AG10803 (cell line): Measurements from ENCODE around the gene CALCA.

Source experiments
- DNase-seq: peaks from one replicate; pipeline ENCODE4 v3.0.0; 2010; ENCODE audit warnings: low read depth
- H3K4me3 ChIP-seq: 2 replicates; pipeline ENCODE4 v1.5.1; 2011; ENCODE audit warnings: mild to moderate bottlenecking, low read length, control low read depth
- TF ChIP-seq, protein P1 (sequence below): conservative IDR thresholded peaks from 2 replicates; pipeline ENCODE4 v1.5.1; 2011; ENCODE audit warnings: mild to moderate bottlenecking, low read length, control low read depth, inconsistent platforms

The CALCA gene

DNA sequence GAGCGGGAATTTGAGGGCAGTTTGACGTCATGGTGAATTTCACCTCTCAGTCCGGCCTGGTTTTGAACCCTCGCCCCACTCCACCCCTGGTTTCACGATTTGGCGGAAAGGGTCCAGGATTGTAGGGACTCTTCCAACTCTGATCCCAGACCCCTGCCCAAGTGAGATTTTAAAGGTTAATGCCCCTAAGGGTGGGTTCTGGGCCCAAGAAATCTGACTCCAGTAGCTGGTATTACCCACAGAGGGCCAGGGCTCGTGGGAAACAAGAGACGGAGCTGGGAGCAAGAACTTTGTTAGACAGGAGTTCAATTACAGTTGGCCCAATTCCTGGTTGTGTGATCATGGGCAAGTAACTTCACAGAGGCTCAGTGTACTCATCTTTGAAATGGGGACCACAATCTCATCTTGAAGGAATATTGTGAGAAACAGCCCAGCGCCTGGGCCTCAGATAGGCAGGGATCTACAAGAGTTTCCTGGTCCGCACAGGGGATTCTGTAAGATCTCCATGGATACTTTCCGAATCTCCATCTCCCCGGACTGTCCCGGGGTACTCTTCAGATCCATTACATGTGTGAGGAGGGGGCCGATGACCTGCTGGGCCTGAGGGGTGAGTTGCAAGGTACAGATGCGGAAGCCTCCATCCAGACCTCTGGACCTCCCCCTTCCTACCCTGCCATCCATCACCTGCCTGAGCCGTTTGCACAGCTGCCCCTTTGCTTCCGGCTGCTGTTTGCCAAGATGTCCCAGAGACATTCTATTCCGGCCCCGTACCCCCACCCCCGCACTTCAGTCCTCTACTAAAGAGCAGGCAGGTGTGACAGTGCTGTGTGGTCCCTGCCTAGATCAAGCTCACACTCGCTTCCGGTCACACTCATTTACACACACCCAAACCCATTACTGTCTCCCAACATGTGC, 687 bp upstream of the CALCA start:
- no peak for DNase-seq
- TF ChIP-seq, protein P1, sequence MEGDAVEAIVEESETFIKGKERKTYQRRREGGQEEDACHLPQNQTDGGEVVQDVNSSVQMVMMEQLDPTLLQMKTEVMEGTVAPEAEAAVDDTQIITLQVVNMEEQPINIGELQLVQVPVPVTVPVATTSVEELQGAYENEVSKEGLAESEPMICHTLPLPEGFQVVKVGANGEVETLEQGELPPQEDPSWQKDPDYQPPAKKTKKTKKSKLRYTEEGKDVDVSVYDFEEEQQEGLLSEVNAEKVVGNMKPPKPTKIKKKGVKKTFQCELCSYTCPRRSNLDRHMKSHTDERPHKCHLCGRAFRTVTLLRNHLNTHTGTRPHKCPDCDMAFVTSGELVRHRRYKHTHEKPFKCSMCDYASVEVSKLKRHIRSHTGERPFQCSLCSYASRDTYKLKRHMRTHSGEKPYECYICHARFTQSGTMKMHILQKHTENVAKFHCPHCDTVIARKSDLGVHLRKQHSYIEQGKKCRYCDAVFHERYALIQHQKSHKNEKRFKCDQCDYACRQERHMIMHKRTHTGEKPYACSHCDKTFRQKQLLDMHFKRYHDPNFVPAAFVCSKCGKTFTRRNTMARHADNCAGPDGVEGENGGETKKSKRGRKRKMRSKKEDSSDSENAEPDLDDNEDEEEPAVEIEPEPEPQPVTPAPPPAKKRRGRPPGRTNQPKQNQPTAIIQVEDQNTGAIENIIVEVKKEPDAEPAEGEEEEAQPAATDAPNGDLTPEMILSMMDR: no peak
- no peak overlapping the region for H3K4me3 ChIP-seq

DNA sequence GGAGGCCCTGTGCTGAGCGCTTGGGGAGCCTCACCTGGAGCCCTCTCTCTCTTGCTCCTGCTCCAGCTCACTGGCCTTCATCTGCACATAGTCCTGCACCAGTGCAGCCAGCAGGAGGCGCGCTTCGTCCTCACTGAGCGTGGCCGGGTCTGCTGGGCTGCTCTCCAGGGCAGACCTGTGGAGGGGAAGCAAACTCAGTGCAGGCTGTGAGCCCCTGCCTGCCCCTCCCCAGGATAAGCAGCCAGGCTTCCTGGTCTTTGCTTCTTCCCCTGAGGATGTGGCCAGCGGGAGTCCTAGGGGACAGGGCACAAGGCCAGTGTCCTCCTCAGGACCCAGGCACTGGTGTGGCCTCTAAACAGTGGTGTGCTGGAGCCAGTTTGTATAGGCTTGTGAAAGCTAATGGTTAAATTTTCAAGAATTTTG, 2.2 kb downstream of the CALCA start:
- TF ChIP-seq, protein P1: peak; percentile 36
- no peak for DNase-seq
- H3K4me3 ChIP-seq: no peak overlapping the region

DNA sequence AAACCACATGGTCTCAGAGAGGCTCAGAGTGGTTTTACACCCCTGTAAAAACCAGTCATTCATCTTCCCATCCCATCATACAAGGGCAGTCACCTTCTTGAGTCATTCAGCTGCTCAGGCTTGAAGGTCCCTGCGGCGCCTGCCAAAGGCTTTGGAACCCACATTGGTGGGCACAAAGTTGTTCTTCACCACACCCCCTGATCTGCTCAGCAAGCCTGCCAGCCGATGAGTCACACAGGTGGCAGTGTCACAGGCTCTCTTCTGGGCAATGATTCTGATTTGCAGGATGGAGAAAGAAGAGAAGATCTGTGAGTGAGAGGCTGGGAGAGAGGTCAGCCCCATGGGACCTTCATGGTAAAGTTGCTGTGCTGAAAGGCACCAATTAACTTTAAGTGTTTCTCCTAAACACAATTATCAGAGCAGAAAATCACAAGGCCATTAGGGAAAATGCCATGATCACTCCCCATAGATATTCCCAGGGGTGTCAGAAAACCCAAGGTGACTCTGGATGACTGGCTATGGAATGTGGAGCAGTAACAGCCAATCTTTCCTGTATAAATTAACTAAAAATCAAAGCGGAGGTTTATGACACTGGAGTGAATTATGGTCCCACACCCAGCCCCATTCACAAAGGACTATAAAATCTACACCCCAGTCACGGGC, 4.4 kb downstream of the CALCA start:
- no peak overlapping the region for H3K4me3 ChIP-seq
- no peak for DNase-seq
- TF ChIP-seq, protein P1: no peak

DNA sequence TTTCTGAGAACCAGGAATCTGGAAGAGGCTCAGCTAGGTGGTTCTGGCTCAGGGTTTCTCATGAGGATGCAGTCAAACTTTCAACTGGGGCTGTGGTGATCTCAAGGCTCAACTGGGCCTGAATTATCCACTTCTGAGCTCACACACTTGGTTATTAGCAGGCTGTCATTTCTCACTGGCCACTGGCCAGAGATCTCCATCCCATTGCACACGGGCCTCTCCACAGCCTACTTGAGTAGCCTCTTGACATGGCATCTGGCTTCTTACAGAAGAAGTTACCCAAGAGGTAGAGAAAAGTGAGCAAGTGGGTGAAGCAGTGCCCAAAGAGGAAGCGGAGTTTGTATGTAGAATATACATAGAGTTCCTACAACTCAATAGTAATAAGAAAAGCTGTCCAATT, 16.0 kb downstream of the CALCA start:
- DNase-seq: no peak
- no peak overlapping the region for H3K4me3 ChIP-seq
- TF ChIP-seq, protein P1: no peak

DNA sequence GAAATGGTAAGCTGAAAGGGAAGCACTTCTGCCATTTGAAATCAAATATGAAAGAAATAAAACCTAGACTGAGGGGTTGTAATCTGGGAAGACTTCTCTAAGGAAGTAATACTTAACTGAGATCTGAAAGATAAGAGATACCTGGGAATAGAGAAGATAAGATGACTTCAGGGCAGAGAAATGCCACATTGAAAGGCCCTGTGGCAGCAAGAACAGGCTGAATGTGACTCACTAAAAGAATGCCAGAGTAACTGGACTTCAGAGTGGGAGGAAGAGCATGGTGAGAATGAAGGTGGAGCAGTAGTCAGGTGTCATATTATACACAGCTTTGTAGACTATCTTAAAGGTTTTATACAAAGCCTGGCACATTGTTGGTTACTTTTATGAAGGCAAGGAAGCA, 17.6 kb downstream of the CALCA start:
- no peak for DNase-seq
- TF ChIP-seq, protein P1: no peak
- H3K4me3 ChIP-seq: no peak overlapping the region

DNA sequence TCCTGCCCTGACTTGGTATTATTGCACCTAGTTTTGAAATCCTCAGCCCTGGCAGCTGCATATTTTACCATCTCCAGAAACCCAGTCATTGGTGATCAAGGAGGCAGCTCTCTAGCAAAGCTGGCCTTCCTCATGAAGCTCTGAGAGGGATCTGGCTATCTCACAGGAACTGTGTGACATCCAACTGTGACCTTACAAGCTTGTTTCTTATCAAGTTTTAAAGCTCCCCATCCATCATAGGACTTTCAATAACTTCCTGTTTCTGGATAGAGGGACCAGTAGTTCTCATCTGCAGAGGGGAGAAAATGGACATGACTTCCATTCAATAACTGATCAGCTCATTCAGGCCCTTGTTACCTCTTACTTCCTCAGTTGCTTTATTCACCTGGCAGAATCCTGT, 18.2 kb downstream of the CALCA start:
- no peak for DNase-seq
- H3K4me3 ChIP-seq: no peak overlapping the region
- TF ChIP-seq, protein P1: no peak
